ENCODE data around the gene GRAMD4.

GRCh38 chr22:46653596-46653995 is 33.4 kb downstream of the GRAMD4 start:
- TF ChIP-seq CTCF (conservative IDR thresholded peaks at IDR 0.05; ENCODE audit: low read depth, low read length): no peak
- no peak for TF ChIP-seq EZH2 (IDR thresholded peaks at IDR 0.05; ENCODE audit: borderline replicate concordance, low read depth, low read length, poor library complexity, severe bottlenecking)
